ENCODE measurements around the gene PAK5. TPM values are rescaled to one million over a fixed set of nuclear protein-coding genes. Genes with fewer than 3 reads are reported as not detected.

PAK5 gene
- not detected in 5 replicates for total RNA-seq (2022; extraction: Qiagen RNA extraction)

DNA sequence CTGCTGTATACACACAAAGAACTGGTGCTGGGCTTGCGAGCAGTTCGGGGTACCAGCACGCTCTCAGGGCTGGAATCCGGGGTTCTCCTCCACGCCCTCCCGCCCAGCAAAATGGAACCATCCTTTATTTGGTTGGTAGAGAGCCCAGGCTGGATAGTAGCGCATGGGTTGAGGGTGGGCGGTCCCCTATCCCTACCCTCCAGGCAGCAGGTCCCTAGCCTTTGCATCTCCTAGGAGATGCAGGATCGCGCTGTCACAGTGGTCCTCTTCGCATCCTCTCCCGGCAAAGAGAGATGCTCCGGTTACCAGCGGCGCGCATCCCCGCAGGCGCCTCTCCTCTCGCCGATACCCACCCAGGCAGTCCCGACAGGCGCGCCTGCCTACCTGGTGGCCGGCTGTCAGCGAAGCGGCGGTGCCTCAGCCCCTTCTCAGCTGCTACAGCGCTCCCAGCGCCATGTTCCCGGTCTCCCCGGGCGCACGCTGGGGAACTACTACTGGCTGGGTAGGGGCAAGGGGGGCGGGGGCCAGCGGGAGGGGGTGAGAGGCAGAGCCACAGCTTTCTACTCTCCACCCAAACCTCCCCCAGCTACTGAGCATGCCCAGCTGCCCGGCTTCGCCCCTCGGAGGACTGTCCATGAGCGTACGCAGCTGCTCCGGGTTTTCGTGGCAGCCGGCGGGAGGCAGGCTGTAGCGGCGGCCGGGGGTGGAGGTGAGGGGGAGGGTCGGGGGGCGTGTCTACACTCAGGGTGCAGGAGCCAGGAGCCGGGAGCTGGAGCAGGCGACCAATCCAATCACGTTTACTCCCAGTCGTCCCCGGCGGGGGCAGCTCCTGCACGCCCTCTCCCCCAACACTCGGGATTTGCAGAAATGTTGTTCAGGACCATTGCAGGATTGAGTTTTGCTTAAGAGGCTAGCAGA, at the start of gene PAK5:
Gene PAK5 (minus strand): TSS at position 699 of the 918 bp plus-strand sequence. CDS start 194,748 bp downstream, outside the sequence.

DNA sequence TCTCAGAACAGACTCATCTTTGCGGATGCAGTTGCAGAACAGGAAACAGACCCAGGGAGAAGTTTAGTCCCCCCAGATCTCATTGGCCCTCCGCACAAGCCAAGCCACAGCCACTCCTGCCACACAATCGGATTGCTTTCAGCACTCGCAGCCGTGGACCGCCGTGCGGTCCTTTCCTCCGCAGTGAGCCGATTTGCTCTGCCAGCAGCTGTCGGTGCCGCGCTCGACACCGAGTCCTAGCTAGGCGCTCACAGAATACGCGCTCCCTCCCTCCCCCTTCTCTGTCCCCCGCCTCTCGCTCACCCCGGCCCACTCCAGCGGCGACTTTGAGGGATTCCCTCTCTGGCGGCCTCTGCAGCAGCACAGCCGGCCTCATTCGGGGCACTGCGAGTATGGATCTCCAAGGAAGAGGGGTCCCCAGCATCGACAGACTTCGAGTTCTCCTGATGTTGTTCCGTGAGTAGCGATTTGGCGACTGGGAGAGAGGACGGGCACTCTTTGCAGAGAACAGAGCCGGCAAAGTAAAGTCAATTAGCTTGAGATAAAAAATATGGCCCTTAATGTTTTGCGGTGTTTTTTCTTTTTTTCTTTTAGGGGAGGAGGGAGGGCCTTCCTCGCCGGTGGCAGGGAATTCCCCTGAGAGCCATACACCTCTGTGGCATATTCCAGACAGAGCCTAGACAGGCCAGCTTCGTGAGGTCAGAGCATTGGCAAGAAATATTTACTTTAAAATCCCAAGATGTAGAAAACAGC, 324.2 kb downstream of the PAK5 start, which contains the start of gene LAMP5:
Gene LAMP5 (plus strand): TSS at position 130 of the 753 bp plus-strand sequence. CDS start 263 bp downstream, at position 393.

Other genes starting within 250 kb of the PAK5 start
- 5.8 to 6.7 TPM (median 6.3 TPM) in 5 replicates for gene ANKEF1, start 195.9 kb upstream of the PAK5 start, total RNA-seq (2022; extraction: Qiagen RNA extraction)

All from A549 treated with Hydrocortisone at 1 μM for 4 hours (cell line).